Measurements from ENCODE around the gene RET. TPM values are rescaled to one million over a fixed set of nuclear protein-coding genes. Genes with fewer than 3 reads are reported as not detected.

RET gene
- total RNA-seq, 2 experiments from 2014 or later = 0.22 TPM; not detected in 1

GRCh38 chr10:43061760-43062159, 15.1 kb upstream of the RET start:
- DNase-seq (no peak), ATAC-seq (ENCODE audit: low read depth) (no peak)
- POLR2A ChIA-PET = no interaction called here
- Mint-ChIP-seq H3K9me3 (no peaks in the 10 kb centered on the region), H3K4me1 (no peaks in the 10 kb centered on the region), H3K27me3 (peaks cover 3% of the 10 kb centered on the region), H3K27ac (no peak overlapping the region), H3K4me3 (no peak overlapping the region), H3K36me3 (no peaks in the 10 kb centered on the region)

GRCh38 chr10:43062402-43063160, 14.3 kb upstream of the RET start:
- Mint-ChIP-seq H3K9me3 (no peaks in the 10 kb centered on the region), H3K4me1 (no peaks in the 10 kb centered on the region), H3K36me3 (no peaks in the 10 kb centered on the region), H3K27me3 (peaks cover 3% of the 10 kb centered on the region), H3K27ac (no peak overlapping the region), H3K4me3 (no peak overlapping the region)
- DNase-seq (no peak), ATAC-seq (ENCODE audit: low read depth) (no peak)
- POLR2A ChIA-PET = no interaction called here

DNA sequence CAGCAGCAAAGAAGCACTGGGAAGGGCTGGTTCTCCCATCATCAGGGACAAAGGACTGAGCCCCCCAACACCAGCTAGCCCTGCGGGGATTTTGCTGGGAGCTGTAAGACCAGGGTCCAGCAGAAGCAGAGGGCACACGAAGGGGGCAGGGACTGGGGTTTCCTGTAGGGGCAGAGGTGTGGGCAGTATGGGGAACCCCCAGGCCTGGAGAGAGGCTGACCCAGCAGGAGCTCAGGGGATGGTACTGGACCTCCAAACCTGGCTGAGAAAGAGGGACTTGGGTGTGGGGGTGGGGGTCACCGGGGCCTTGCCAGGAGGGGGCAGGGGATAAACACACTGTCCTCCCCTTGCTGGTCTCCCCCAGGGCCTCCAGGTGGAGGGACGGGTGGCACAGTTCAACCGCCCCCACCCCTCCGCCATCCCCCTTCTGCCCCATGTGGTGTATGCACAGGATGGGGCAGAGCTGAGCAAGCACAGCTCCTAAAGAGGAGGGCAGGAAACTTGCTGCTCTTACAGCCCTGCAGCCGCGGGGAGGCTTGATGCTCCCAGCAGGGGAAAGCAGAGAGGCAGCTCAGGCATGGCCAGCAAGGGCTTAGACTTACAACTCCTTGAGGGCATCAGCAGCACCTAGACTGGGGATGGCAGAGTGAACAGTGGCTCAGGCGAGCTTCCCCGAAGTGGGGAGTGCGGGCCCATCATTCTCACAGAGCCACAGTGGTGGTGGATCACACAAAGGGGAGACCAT, 12.4 kb upstream of the RET start:
- Mint-ChIP-seq H3K4me1 (no peaks in the 10 kb centered on the region), H3K4me3 (no peak overlapping the region), H3K27ac (no peak overlapping the region), H3K36me3 (no peaks in the 10 kb centered on the region), H3K27me3 (no peaks in the 10 kb centered on the region), H3K9me3 (no peaks in the 10 kb centered on the region)
- no peak for DNase-seq
- POLR2A ChIA-PET = no interaction called here
- no peak for ATAC-seq (ENCODE audit: low read depth)

- Mint-ChIP-seq H3K27me3 (no peaks in the 10 kb centered on the region), H3K36me3 (no peaks in the 10 kb centered on the region), H3K27ac (no peak overlapping the region), H3K9me3 (no peaks in the 10 kb centered on the region), H3K4me1 (no peaks in the 10 kb centered on the region), H3K4me3 (no peak overlapping the region)
- DNase-seq (no peak), ATAC-seq (ENCODE audit: low read depth) (no peak)
- POLR2A ChIA-PET = no interaction called here
These were observed 11.6 kb upstream of the RET start for GRCh38 chr10:43065234-43065633.

- POLR2A ChIA-PET = no interaction called here
- Mint-ChIP-seq H3K36me3 (no peaks in the 10 kb centered on the region), H3K4me3 (no peak overlapping the region), H3K27me3 (no peaks in the 10 kb centered on the region), H3K27ac (no peak overlapping the region), H3K9me3 (no peaks in the 10 kb centered on the region), H3K4me1 (no peaks in the 10 kb centered on the region)
- ATAC-seq (ENCODE audit: low read depth) (no peak), DNase-seq (no peak)
These were observed 11.1 kb upstream of the RET start for GRCh38 chr10:43065761-43066160.

DNA sequence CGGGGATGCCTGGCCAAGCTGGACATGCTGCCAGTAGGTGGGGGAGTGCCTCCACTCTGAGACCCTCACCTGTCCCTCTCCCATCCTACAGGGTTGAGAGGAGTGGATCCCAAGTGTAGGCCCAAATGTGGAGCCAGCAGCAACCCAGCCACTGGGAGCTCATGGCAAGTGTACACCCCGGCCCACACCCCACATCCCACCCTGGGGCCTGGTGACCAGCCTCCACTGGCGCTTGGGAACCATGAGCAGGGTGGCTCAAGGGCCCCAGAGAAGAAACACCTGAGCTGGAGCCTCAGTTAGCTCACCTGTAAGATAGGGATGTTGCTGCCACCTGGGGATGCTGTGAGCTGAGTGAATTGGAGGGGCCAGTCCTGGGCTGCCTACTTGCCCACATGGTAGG, 10.4 kb upstream of the RET start:
- Mint-ChIP-seq H3K4me3 (no peak overlapping the region), H3K27ac (no peak overlapping the region), H3K27me3 (no peaks in the 10 kb centered on the region), H3K36me3 (no peaks in the 10 kb centered on the region), H3K9me3 (no peaks in the 10 kb centered on the region), H3K4me1 (no peaks in the 10 kb centered on the region)
- POLR2A ChIA-PET = no interaction called here
- DNase-seq (no peak), ATAC-seq (ENCODE audit: low read depth) (no peak)

DNA sequence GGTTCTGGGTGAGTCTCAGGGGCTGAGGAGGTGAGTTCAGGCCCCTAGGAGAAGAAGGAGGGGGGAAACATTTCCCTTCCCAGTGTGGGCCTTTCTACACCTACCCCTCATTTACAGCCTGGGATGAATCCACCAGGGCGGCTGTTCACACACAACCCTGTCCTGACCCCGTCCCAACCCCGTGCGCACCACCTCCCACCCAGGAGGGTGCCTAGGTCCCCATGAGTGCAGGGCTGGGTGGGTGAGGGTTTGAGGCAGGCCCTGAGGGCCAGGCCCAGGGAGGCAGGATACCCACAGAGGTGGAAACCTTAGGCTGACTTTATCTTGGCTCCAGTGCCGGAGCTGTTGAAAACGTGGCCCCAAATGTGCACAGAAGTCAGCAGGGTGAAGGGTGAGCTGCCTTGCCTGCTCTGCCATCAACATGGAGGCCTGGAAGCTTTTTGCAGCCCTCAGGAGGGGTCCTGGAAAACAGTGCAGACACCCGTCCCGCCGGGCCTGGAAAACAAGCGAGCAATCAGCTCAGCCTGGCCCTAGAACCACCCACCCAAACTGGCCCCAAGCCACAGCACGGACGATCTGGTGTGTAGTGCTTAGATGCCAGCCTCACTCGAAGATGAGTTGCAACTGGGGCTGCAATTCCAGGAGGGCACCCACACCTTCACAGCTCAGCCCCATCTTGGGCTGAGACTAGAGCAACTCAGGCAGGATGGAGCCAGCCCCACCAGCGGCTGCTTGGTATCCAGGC, 9.3 kb upstream of the RET start:
- Mint-ChIP-seq H3K9me3 (no peaks in the 10 kb centered on the region), H3K36me3 (no peaks in the 10 kb centered on the region), H3K4me1 (no peaks in the 10 kb centered on the region), H3K27me3 (no peaks in the 10 kb centered on the region), H3K27ac (no peak overlapping the region), H3K4me3 (no peak overlapping the region)
- ATAC-seq (ENCODE audit: low read depth) (no peak), DNase-seq (no peak)
- POLR2A ChIA-PET = no interaction called here

DNA sequence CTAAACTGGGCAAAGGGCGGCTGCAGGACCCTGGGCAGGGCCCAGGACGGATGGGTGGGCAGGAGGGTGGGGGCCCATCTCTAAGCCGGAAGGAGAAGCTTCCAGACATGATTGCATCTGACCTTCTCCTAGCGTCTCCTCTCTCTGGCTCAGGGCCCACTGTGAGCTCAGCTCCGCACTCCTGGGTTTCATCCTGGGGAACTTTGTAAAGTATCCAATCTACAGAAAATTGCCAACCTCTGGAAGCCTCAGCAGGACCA, 8.8 kb upstream of the RET start:
- DNase-seq (no peak), ATAC-seq (ENCODE audit: low read depth) (no peak)
- no peaks in the 10 kb centered on the region for H3K9me3 Mint-ChIP-seq
- H3K4me1 Mint-ChIP-seq = no peaks in the 10 kb centered on the region
- H3K27me3 Mint-ChIP-seq = no peaks in the 10 kb centered on the region
- POLR2A ChIA-PET = no interaction called here
- no peak overlapping the region for H3K4me3 Mint-ChIP-seq
- H3K36me3 Mint-ChIP-seq = no peaks in the 10 kb centered on the region
- no peak overlapping the region for H3K27ac Mint-ChIP-seq

DNA sequence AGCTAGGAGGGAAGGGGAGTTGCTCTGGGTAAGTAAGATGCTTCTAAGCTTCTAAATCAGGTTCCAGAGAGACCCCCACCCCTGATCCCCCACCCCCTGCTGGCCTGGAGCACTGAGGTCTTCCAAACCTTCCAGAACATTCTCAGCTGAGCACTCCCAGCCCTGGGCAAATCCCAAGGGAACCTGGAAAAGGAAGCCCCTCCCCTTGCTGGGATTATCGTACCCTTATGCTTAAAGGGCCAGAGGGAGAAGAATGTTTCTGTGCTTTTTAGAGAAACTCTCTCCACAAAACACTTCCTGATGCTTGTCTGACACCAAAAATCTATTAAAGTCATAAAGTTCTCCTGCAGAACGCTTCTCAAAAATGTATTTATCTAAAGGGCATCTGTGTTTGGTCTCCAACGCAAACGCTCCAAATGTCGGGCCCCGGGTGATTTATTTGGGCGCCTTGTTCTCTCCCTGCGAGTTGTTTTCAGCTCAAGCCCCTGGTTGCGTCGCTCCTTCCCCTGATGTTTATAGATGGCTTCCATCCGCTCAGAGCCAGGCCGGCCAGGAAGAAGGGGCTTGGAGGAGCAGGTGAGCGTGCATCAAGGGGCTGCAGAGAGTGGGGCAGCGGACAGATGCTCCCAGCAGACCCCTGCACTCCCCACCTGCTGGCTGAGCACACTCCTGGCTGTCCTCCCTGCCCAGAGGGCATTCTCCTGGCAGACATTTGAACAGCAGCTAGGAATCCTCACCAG, 8.2 kb upstream of the RET start:
- H3K36me3 Mint-ChIP-seq = no peaks in the 10 kb centered on the region
- no peaks in the 10 kb centered on the region for H3K27me3 Mint-ChIP-seq
- H3K9me3 Mint-ChIP-seq = no peaks in the 10 kb centered on the region
- no peak overlapping the region for H3K27ac Mint-ChIP-seq
- no peaks in the 10 kb centered on the region for H3K4me1 Mint-ChIP-seq
- ATAC-seq (ENCODE audit: low read depth) (no peak), DNase-seq (no peak)
- no peak overlapping the region for H3K4me3 Mint-ChIP-seq
- POLR2A ChIA-PET = no interaction called here

DNA sequence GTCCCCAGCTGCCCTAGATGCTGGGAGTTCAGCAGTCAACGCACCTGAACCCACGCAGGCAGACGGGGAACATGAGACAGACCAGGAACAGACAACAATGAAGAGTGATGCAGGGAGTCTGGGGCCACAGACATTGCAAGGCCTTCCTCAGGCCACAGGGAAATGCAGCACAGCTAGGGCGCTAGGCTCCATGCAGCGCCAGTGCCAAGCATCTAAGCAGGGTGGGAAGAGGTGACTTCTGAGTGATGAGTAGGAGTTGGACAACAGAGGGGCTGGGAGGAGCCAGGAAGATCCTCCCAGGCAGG, 7.7 kb upstream of the RET start:
- no peak overlapping the region for H3K27ac Mint-ChIP-seq
- POLR2A ChIA-PET = no interaction called here
- no peak overlapping the region for H3K4me3 Mint-ChIP-seq
- H3K4me1 Mint-ChIP-seq = peaks cover 1% of the 10 kb centered on the region
- no peaks in the 10 kb centered on the region for H3K9me3 Mint-ChIP-seq
- H3K36me3 Mint-ChIP-seq = no peaks in the 10 kb centered on the region
- ATAC-seq (ENCODE audit: low read depth) = no peak
- H3K27me3 Mint-ChIP-seq = peaks cover 2% of the 10 kb centered on the region
- DNase-seq = no peak

- DNase-seq (no peak), ATAC-seq (ENCODE audit: low read depth) (no peak)
- Mint-ChIP-seq H3K4me3 (no peak overlapping the region), H3K36me3 (no peaks in the 10 kb centered on the region), H3K27me3 (peaks cover 2% of the 10 kb centered on the region), H3K9me3 (no peaks in the 10 kb centered on the region), H3K4me1 (peaks cover 1% of the 10 kb centered on the region), H3K27ac (no peak overlapping the region)
- POLR2A ChIA-PET = no interaction called here
These were observed 7.3 kb upstream of the RET start for GRCh38 chr10:43069579-43069978.

DNA sequence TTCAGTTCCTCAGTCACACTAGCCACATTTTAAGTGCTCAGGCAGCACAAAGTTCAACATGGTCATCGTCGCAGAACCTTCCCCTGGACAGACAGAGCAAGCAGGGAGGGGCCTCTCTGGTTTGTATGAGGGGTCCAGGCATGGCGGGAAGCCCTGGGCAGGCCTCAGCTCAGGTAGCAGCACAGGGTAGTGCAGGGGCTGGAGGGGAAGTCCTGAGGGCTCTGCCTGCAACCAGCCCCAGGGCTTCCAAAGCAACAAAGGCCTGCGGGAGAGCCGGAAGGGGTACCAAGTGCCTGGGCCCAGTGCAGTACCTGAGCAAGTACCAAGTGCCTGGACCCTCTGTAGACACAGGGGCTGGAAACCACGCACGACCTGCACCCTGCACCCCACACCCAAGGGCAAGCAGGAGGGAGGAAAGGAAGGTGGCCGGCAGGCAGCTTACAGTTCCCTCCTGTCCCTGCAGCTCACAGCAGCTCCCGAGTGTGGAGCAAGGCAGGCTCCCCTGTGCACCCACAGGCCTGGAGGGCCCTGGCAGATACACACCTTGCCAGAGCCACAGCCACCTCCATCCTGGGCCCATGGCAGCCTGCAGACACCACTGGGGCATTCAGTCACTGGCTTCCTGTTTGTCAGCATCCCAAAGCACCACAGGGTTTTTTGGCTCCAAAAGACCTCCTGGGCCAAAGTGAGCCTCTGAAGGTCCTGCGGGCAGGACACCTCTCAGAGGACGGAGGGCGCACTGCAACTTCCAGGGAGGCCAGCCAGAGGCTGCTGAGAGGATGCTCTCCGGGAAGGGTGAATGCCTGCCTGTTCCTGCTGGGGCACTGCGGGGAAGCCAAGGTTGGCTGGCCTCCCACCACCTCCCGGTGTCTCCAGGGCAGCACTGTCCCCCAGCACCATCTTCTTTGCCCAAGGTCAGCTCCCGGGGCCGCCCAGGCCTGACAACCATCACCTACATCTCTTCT, 6.5 kb upstream of the RET start:
- no peak overlapping the region for H3K27ac Mint-ChIP-seq
- POLR2A ChIA-PET = no interaction called here
- no peak for ATAC-seq (ENCODE audit: low read depth)
- H3K4me1 Mint-ChIP-seq = peaks cover 1% of the 10 kb centered on the region
- no peak for DNase-seq
- H3K9me3 Mint-ChIP-seq = no peaks in the 10 kb centered on the region
- no peaks in the 10 kb centered on the region for H3K36me3 Mint-ChIP-seq
- peaks cover 2% of the 10 kb centered on the region for H3K27me3 Mint-ChIP-seq
- H3K4me3 Mint-ChIP-seq = no peak overlapping the region
